GM12878 (cell line): ENCODE data around the gene CDC42SE2. TPM values are rescaled to one million over a fixed set of nuclear protein-coding genes. Genes with fewer than 3 reads are reported as not detected.

Source experiments
- ATAC-seq: fragments of 200-7000 bp; cut with Tn5 transposase; 3 replicates; pipeline ENCODE4 v1.9.1; 2020; ENCODE audit warnings: mild to moderate bottlenecking, moderate library complexity
- BruUV-seq: library from RNA; stranded (reverse); fragments of 400-500 nt; replicated peaks from 2 replicates; lab custom pipeline; 2021; lab: Mats Ljungman, UMichigan
- CTCF ChIA-PET: fragments of 300-600 bp; sonication (Branson Sonifier 250); formaldehyde crosslinking; extraction: SDS; loops from one replicate; lab custom pipeline; 2021; ENCODE audit warnings: inconsistent platforms; lab: Yijun Ruan, JAX
- POLR2A ChIA-PET: fragments of 350-600 bp; formaldehyde crosslinking; extraction: SDS; loops from one replicate; lab custom pipeline; 2021; ENCODE audit warnings: inconsistent platforms; lab: Charles Lee
- RAD21 ChIA-PET: fragments of 300-600 bp; sonication (Branson Sonifier 250); formaldehyde crosslinking; loops from one replicate; lab custom pipeline; 2023; ENCODE audit warnings: antibody characterized with exemption; ENCODE audit not compliant: unreplicated experiment; lab: Charles Lee
- SMC1A ChIA-PET: fragments of 300-600 bp; sonication (Branson Sonifier 250); formaldehyde crosslinking; loops from one replicate; lab custom pipeline; 2023; ENCODE audit not compliant: unreplicated experiment, uncharacterized antibody; lab: Charles Lee
- DNase-seq: peaks from one replicate; pipeline ENCODE4 v3.0.0-alpha.2; 2011; ENCODE audit warnings: low read depth, low spot score
- FAIRE-seq: peaks from 3 replicates; lab custom pipeline; 2011; peaks lifted over from hg19 to GRCh38; lab: Jason Lieb, UNC
- H2AFZ ChIP-seq: 2 replicates; pipeline ENCODE4 v1.6.0; 2011; ENCODE audit warnings: low read depth, low read length, control low read depth; ENCODE audit not compliant: control insufficient read depth
- H3K27ac ChIP-seq: 2 replicates; pipeline ENCODE4 v1.5.1; 2011; ENCODE audit warnings: control low read depth; ENCODE audit not compliant: control insufficient read depth, insufficient read depth
- H3K27me3 ChIP-seq, 2 experiments: replicated peaks in 1 of 2; 2 replicates each; pipeline versions ENCODE4 v1.6.0 to v1.6.1; 2011; ENCODE audit warnings: low read length in 1 of 2; ENCODE audit not compliant: control insufficient read depth in 2 of 2, insufficient read depth in 2 of 2
- H3K36me3 ChIP-seq, 2 experiments: 2 replicates each; pipeline ENCODE4 v1.5.1; 2011; ENCODE audit warnings: low read length in 1 of 2; ENCODE audit not compliant: control insufficient read depth in 2 of 2, insufficient read depth in 2 of 2
- H3K4me1 ChIP-seq: 2 replicates; pipeline ENCODE4 v1.6.1; 2011; ENCODE audit warnings: mild to moderate bottlenecking, low read length, moderate library complexity, mixed read lengths; ENCODE audit not compliant: control insufficient read depth, insufficient read depth
- H3K4me2 ChIP-seq: 2 replicates; pipeline ENCODE4 v1.6.0; 2011; ENCODE audit warnings: control low read depth; ENCODE audit not compliant: control insufficient read depth, insufficient read depth
- H3K4me3 ChIP-seq: fragments of 200-600 bp; sonication (generic); 2 replicates; pipeline ENCODE4 v1.5.1; 2016
- H3K79me2 ChIP-seq: 2 replicates; pipeline ENCODE4 v1.6.0; 2011; ENCODE audit warnings: low read length; ENCODE audit not compliant: control insufficient read depth, insufficient read depth
- H3K9ac ChIP-seq: 2 replicates; pipeline ENCODE4 v1.8.0; 2011; ENCODE audit warnings: low read length, control low read depth, mixed read lengths; ENCODE audit not compliant: control insufficient read depth, insufficient read depth
- H3K9me3 ChIP-seq: replicated peaks from 3 replicates; pipeline ENCODE4 v1.5.1; 2011; ENCODE audit warnings: mild to moderate bottlenecking, low read length; ENCODE audit not compliant: control insufficient read depth, insufficient read depth
- H4K20me1 ChIP-seq: 2 replicates; pipeline ENCODE4 v1.6.0; 2011; ENCODE audit not compliant: control insufficient read depth, insufficient read depth
- BACH1 ChIP-seq: fragments of 450-650 bp; IDR thresholded peaks from 2 replicates; pipeline ENCODE4 v1.6.1; 2017; ENCODE audit warnings: mild to moderate bottlenecking, borderline replicate concordance
- MEF2B ChIP-seq: fragments of 450-650 bp; IDR thresholded peaks from 2 replicates; pipeline ENCODE4 v1.6.1; 2018; ENCODE audit warnings: mild to moderate bottlenecking, moderate library complexity; ENCODE audit not compliant: partially characterized antibody, poor library complexity, severe bottlenecking
- POLR2AphosphoS5 ChIP-seq: IDR thresholded peaks from 2 replicates; pipeline ENCODE4 v1.6.1; 2011; ENCODE audit warnings: mild to moderate bottlenecking, low read length, inconsistent platforms
- RAD51 ChIP-seq: fragments of 450-650 bp; IDR thresholded peaks from 2 replicates; pipeline ENCODE4 v1.6.1; 2016; ENCODE audit warnings: moderate library complexity, mild to moderate bottlenecking, inconsistent platforms
- ZBED1 ChIP-seq: IDR thresholded peaks from 2 replicates; pipeline ENCODE4 v1.6.1; 2016; ENCODE audit warnings: borderline replicate concordance
- ZSCAN29 ChIP-seq: fragments of 450-650 bp; IDR thresholded peaks from 2 replicates; pipeline ENCODE4 v1.6.1; 2017; ENCODE audit warnings: mild to moderate bottlenecking, moderate library complexity
- WGBS: methylation state at CpG from one replicate; pipeline ENCODE4 v1.1.6; 2016; ENCODE audit warnings: low lambda C conversion rate; ENCODE audit not compliant: insufficient replicate concordance, insufficient coverage; ENCODE audit errors: missing lambda C conversion rate; 5-methylcytosine and 5-hydroxymethylcytosine counted together
- in situ Hi-C: fragments of 300-500 bp; cut with MboI; formaldehyde crosslinking; loops from 9 replicates; pipeline ENCODE4 v1.14.3; 2018; ENCODE audit warnings: mixed read lengths
- intact Hi-C: fragments of 100-400 bp; cut with micrococcal nuclease; formaldehyde crosslinking; loops from one replicate; pipeline ENCODE4 v1.14.2; 2022; ENCODE audit not compliant: unreplicated experiment
- polyA plus RNA-seq, 11 experiments: library from polyadenylated mRNA; depleted of rRNA in 4 of 11; unstranded in 6 of 11; stranded (reverse) in 5 of 11; fragments of >200 nt; fragmentation: Nextera tagmentation in 4 of 11; fragmentation: Illumina TruSeq in 1 of 11; extraction: Ambion mirVana in 4 of 11; extraction: Trizol in 1 of 11; gene quantifications; 1 replicate in 1 of 11; 2 replicates in 10 of 11; pipeline versions ENCODE4 v1.2.1 to v1.2.3, GENCODE V29; 2011 to 2016; ENCODE audit warnings: inconsistent platforms in 2 of 11, missing spikeins in 2 of 11, low read depth in 1 of 11
- total RNA-seq, 4 experiments: library from RNA; depleted of rRNA in 3 of 4; stranded (reverse); fragments of >200 nt in 3 of 4; fragmentation: Illumina TruSeq in 1 of 4; extraction: Trizol in 1 of 4; gene quantifications; 2 replicates each; pipeline versions ENCODE4 v1.2.1 to v1.2.3, GENCODE V29; 2013 to 2021
- TF ChIP-seq, protein P1 (sequence below): IDR thresholded peaks from 2 replicates; pipeline ENCODE4 v1.6.1; 2012; ENCODE audit warnings: low read length, inconsistent platforms
- TF ChIP-seq, protein P2 (sequence below): IDR thresholded peaks from 2 replicates; pipeline ENCODE4 v1.6.1; 2011; ENCODE audit warnings: low read depth, low read length, improper control_type of control experiment, borderline replicate concordance
- TF ChIP-seq, protein P3 (sequence below): IDR thresholded peaks from 2 replicates; pipeline ENCODE4 v1.6.1; 2011; ENCODE audit warnings: borderline replicate concordance, low read depth, mild to moderate bottlenecking, moderate library complexity, low read length; ENCODE audit not compliant: insufficient read depth, poor library complexity, severe bottlenecking

Gene CDC42SE2
- total and polyA plus RNA-seq, 10 of the 15 experiments (the other 5 are each of a cell fraction or from before 2014, with no cell fraction given), result 57.0 to 148 (median 80.3) TPM

DNA sequence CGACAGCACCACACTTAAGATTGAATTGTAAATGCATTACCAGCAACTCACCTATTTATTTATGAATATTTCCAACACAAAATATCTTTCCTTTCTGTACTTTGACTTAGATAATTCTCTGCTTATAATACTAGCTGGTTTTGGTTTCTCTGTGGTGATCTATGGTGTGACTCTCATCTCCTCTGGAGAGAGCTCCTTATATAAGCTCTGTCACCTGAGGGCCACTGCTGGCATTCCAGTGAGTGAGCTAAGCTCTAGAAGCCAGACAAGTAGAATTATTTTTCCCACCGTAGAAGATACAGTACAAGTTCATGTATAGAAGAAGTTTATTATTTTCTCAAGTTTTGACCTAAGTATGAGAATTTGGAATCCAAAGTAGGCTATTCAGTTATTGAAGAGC is 111.5 kb downstream of the CDC42SE2 start:
- peaks cover 77% of the 10 kb centered on the region for H3K4me1 ChIP-seq
- TF ChIP-seq RAD51, result 0 out of 2 replicates have a peak, but pooled peaks have one; percentile 8
- TF ChIP-seq, protein P1, sequence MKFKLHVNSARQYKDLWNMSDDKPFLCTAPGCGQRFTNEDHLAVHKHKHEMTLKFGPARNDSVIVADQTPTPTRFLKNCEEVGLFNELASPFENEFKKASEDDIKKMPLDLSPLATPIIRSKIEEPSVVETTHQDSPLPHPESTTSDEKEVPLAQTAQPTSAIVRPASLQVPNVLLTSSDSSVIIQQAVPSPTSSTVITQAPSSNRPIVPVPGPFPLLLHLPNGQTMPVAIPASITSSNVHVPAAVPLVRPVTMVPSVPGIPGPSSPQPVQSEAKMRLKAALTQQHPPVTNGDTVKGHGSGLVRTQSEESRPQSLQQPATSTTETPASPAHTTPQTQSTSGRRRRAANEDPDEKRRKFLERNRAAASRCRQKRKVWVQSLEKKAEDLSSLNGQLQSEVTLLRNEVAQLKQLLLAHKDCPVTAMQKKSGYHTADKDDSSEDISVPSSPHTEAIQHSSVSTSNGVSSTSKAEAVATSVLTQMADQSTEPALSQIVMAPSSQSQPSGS, result 0 out of 2 replicates have a peak, but pooled peaks have one; percentile 11
- no peak for TF ChIP-seq BACH1
- H3K79me2 ChIP-seq, result peaks cover 91% of the 10 kb centered on the region

DNA sequence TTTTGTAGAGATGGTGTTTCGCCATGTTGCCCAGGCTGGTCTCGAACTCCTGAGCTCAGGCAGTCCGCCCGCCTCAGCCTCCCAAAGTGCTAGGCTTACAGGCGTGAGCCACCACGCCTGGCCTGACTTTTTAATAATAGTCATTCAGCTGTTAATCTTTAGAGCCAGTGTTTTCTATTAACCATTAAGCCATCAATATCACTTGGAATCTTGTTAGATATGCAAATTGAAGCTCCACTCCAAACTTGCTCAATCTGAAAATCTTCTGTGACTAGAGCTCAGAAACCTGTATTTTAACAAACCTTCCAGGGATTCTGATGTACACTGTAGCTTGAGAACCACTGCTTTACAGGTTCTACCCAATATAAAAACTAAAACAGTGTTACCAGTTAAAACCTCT is 113.5 kb downstream of the CDC42SE2 start:
- no peak for DNase-seq
- in situ Hi-C loops, result no loop called here
- CTCF ChIA-PET, result interaction anchor here (0.7 to 1.7 kb wide), 8 partner anchors 8 to 169 kb away, joined by 3 to 5 read pairs (median 3); no protein-coding TSS in a partner anchor
- Histone ChIP-seq H3K9ac (no peak overlapping the region), H3K27me3 (no peaks in the 10 kb centered on the region), H3K27ac (peak overlapping the region; percentile 95), H4K20me1 (no peaks in the 10 kb centered on the region), H3K4me3 (no peak overlapping the region), H3K79me2 (peaks cover 89% of the 10 kb centered on the region), H3K9me3 (no peaks in the 10 kb centered on the region), H3K4me2 (peak overlapping the region; percentile 20; the same call in 1 of the 2 replicates), H2AFZ (no peak overlapping the region), H3K36me3 (no peaks in the 10 kb centered on the region), H3K4me1 (peaks cover 86% of the 10 kb centered on the region)
- SMC1A ChIA-PET, result interaction anchor here (1.1 to 7.0 kb wide), 17 partner anchors 8 to 168 kb away, joined by 3 to 55 read pairs (median 9); no protein-coding TSS in a partner anchor
- no peak for FAIRE-seq
- ATAC-seq, result no peak
- POLR2A ChIA-PET, result interaction anchor here (0.8 to 3.4 kb wide), 8 partner anchors 8 to 164 kb away, joined by 3 to 28 read pairs (median 4); partner anchors contain the start of gene CDC42SE2
- BruUV-seq, result no TSS peak
- intact Hi-C loops, result no loop called here
- RAD21 ChIA-PET, result interaction anchor here (0.7 to 11.3 kb wide), 13 partner anchors 21 to 212 kb away, joined by 3 to 145 read pairs (median 8); partner anchors contain the start of genes CDC42SE2 and HINT1
- 98% methylated on average over 6 of the region's 6 CpGs for WGBS
- TF ChIP-seq, protein P2, sequence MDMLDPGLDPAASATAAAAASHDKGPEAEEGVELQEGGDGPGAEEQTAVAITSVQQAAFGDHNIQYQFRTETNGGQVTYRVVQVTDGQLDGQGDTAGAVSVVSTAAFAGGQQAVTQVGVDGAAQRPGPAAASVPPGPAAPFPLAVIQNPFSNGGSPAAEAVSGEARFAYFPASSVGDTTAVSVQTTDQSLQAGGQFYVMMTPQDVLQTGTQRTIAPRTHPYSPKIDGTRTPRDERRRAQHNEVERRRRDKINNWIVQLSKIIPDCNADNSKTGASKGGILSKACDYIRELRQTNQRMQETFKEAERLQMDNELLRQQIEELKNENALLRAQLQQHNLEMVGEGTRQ, result no peak
- TF ChIP-seq POLR2AphosphoS5 (no peak), MEF2B (no peak), ZSCAN29 (no peak), ZBED1 (no peak)
- TF ChIP-seq, protein P3, sequence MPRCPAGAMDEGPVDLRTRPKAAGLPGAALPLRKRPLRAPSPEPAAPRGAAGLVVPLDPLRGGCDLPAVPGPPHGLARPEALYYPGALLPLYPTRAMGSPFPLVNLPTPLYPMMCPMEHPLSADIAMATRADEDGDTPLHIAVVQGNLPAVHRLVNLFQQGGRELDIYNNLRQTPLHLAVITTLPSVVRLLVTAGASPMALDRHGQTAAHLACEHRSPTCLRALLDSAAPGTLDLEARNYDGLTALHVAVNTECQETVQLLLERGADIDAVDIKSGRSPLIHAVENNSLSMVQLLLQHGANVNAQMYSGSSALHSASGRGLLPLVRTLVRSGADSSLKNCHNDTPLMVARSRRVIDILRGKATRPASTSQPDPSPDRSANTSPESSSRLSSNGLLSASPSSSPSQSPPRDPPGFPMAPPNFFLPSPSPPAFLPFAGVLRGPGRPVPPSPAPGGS, result no peak

More for the DNA sequence above, 111.5 kb downstream of the CDC42SE2 start:
- no peaks in the 10 kb centered on the region for H4K20me1 ChIP-seq
- H3K27ac ChIP-seq, result peak overlapping the region; percentile 88
- CTCF ChIA-PET, result interaction anchor here (0.6 to 1.7 kb wide), 9 partner anchors 18 to 504 kb away, joined by 3 to 8 read pairs (median 4); no protein-coding TSS in a partner anchor
- no peak for FAIRE-seq
- no peak overlapping the region for H3K9ac ChIP-seq
- no peak overlapping the region for H2AFZ ChIP-seq
- H3K27me3 ChIP-seq, result no peaks in the 10 kb centered on the region
- no peak for DNase-seq
- H3K4me2 ChIP-seq, result peak overlapping the region; percentile 66
- RAD21 ChIA-PET, result interaction anchor here (0.9 to 11.3 kb wide), 14 partner anchors 9 to 210 kb away, joined by 3 to 145 read pairs (median 4); partner anchors contain the start of gene CDC42SE2
- H3K9me3 ChIP-seq, result no peaks in the 10 kb centered on the region
- 2% methylated on average over 2 of the region's 2 CpGs for WGBS
- no peaks in the 10 kb centered on the region for H3K36me3 ChIP-seq
- intact Hi-C loops (no loop called here), in situ Hi-C loops (no loop called here)
- no TSS peak for BruUV-seq
- peak overlapping the region; percentile 37; the same call in 1 of the 2 replicates for H3K4me3 ChIP-seq
- POLR2A ChIA-PET, result interaction anchor here (0.6 to 1.2 kb wide), 9 partner anchors 24 to 223 kb away, joined by 3 to 8 read pairs (median 3); no protein-coding TSS in a partner anchor
- ATAC-seq, result peak; percentile 35
- SMC1A ChIA-PET, result interaction anchor here (0.5 to 4.0 kb wide), 20 partner anchors 9 to 1941 kb away, joined by 3 to 20 read pairs (median 4); no protein-coding TSS in a partner anchor
